COLO668 (cell line): ENCODE measurements around the gene RBM8A.
"Not testable (repeated sequence)": the region's sequence is repeated elsewhere in the genome, so short reads cannot be mapped to it uniquely, and the experiment has no call there.

Experiments
- DNase-seq: peaks from one replicate; lab custom pipeline; 2025; ENCODE audit not compliant: unreplicated experiment; lab: John Stamatoyannopoulos, UW

Gene RBM8A

DNA sequence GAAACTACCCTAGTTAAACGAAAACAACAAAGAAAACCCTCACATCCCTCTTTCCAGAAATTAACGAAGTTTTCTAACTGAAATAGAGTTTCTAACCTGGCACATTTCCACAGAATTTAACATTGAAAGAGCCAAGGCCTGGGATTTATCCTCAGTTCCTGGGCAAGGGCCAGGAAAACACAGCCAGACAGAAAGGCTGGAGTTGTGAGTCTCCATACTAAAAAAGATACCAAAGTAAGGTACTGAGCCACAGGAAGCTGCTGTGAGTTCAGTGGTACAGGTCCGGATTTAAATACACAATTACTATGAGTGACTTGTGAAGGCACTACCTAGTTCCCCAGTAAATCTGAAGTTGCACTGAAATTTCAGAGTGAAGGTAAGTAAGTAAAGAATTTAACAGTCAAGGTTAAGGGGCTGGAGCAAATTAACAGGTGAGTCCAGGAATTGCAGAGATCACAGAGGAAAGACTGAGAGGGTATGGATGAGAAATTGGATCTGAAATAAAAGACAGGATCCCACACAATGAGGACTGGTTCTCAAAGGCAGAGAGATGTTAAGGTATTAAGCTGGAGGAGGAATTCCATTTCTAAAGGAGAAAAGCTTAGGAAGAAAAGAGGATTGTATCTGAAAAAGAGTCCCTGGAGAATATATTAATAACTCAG lies 29.6 kb upstream of the RBM8A start:
- DNase-seq, result no peak

DNA sequence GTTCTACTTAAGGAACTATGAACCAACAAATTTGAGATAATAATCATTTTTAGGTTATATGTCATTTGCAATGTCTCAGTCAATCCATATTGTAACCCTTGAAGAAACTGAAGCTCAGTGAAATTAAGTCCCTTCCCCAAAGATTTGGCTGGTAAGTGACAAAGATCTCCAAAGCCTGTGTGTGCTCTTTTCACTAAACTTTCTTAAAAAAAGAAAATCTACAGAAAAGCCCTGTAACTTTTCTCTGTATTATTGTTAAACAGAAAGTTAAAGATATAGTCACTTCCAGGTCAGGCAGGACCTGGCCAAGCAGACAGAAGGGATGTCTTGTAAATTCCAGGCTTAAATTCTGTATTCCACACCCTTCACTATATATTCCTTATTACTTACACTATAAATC lies 29.1 kb upstream of the RBM8A start:
- no peak for DNase-seq

DNA sequence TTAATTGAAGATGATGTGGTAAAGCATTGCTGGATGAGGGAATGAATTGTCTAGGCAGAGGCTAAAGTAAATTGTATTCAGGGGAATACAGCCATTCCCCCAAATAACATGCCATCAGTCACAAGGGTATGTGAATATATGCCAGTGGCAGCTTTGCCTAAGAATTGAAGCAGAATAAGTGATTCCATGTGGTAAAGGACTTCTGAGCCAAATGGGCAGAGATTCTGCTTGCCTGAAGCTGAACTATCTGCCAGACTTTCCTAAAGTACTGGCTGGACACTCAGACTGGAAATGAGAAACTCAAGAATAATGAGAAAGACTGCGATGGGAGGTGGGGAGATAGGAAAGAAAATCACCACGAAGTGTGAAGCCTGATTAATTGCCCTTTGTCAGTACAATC lies 28.2 kb upstream of the RBM8A start:
- DNase-seq, result no peak

DNA sequence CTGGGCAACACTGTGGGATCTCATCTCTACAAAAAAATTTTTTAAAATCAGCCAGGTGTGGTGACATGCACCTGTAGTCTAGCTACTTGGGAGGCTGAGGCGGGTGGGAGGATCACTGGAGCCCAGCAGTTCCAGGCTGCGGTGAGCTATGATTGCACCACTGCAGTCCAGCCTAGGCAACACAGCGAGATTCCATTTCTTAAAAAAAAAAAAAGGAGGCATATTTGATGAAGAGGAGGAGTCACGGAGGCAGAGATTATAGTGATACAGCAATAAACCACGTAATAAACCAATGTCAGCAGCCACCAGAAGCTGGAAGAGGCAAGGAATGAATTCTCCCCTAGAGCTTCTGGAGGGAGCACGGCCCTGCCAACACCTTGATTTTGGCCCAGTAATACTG lies 26.6 kb upstream of the RBM8A start:
- no peak for DNase-seq

DNA sequence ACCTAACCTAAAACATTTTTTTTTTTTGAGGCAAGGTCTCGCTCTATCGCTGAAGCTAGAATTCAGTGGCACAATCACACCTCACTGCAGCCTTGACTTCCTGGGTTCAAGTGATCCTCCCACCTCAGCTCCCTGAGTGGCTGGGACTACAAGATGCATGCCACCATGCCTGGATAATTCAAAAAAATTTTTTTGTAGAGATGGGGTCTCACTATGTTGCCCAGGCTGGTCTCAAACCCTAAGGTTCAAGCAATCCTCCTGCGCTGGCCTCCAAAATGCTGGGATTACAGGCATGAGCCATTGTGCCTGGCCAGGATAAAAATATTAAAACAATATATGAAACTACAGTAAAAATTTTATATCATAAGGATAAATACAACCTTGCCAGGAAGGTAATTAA lies 25.6 kb upstream of the RBM8A start:
- DNase-seq, result no peak

DNA sequence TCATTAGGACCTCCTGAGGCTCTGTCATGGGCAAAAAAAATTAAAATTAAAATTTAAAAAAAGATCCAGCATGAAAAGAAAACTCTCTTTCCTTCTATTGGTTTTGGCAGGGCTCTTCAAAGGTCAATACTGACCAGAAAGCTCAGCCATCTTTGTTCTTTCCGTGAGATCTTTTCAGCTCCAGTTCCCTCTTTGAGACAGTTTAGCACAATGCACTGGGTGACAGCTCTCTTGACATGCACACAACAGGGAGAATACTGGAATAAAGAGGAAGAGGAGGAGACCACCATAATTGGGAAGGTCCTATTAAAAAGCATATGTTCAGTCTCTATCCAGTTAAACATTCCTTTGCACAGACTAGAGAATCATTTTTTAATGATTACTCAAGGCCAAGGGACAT lies 24.2 kb upstream of the RBM8A start:
- DNase-seq, result no peak

DNA sequence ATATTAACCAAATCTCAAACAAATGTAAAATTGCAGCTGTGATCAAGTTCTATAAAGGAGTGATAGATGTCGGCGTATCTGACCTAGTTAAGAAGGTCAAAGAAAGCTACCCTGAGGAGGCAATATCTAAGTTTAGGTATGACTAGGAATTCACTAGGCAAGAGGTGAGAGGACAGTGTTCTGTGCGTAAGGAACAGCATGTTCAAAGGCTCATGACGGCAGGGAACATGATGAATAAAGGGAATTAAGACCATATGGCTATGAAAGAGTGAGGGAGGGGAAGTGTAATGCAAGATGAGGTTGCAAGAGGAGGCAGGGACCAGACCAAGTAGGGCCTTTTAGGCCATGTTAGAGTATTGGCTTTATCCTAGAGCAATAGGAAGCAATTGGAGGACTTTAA lies 21.9 kb upstream of the RBM8A start:
- no peak for DNase-seq

DNA sequence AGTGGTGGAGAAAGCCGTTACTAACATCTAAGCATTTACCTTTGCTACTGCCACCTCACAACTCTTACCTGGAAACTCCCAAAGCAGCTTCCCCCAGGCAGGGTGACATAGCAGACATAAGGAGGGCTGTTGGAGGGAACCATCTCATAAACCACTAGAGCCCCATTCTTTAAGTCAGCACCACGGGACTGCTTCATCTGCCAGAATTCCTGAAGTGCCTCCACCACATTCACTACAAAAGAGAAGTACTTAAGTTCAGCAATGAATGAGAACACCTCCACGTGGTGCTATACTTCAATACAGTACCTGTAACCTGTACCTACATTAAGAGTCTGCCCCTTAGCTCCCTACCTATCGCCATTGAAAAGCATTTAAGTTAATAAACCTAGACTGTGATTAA lies 20.3 kb upstream of the RBM8A start:
- DNase-seq, result no peak

DNA sequence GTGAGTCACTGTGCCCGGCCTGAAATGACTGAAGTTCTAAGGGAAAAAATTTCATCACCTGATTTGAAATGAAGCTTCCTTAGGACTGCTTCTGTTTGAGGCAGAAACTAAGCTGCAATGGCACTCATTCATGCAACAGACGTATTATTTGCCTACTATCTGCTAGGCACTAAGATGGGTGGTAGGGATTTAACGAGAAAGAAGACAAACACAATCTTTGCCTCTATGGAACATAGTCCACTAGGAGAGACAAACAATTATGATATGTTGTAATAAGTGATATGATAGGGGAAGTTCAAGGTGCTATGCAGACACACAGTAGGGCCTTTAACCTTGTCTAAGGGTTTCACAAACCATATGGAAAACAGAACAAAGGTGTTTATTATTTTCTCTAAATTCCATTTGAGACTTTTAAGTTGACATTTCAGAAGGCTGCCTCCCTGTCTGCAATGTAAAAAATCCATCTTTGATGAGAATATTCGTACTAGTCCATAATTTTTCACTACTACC lies 19.2 kb upstream of the RBM8A start:
- DNase-seq, result no peak

DNA sequence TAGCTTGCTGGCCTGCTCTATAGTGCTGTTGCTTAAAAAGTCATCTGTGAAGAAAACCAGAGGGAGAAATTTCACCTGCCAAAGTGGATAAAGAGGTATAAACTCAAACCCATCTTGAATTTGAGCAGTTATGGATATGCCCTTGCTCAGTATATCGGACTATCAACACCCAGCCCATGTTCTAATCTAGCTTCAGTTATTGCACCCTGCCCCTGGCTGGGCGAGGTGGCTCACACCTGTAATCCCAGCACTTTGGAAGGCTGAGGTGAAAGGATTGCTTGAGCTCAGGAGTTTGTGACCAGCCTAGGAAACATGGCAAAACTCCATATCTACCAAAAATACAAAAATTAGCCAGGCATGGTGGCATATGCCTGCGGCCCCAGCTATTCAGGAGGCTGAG lies 17.2 kb upstream of the RBM8A start:
- no peak for DNase-seq

DNA sequence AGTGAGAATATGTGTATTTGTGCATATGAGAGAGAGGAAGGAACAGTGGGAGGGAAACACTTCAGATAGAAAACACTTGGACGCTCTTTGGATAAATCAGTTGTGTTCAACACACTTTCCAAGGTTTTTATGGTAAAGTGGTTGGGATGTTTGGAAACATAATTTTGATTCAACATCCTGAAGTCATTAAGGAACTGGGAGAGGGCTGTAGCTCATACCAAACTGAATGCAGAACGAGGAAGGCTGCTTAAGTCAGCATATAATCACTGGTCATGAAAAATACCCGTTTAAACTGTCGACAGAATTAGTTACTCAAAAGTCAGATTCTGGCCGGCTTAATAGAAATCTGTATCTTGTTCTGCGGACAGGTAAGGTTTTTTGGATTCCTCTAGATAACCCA lies 15.6 kb upstream of the RBM8A start:
- DNase-seq, result no peak

DNA sequence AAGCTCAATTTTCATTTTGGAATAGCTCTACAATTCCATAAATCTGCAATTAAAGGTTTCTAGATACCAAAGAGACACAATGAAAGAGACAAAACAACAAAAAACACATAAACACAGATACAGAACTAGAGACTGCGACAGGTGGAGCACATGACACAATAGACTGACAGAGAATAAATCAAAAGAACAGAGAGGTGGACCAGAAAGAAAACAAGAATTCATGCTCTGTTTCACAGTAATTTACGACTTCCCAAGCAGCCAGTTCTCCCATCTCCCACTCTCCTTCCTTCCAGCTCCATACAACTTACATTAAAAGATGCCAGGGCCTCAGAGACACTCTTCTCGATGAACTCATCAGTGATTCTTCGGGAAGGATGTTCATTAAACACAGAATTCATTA lies 15.1 kb upstream of the RBM8A start:
- no peak for DNase-seq

DNA sequence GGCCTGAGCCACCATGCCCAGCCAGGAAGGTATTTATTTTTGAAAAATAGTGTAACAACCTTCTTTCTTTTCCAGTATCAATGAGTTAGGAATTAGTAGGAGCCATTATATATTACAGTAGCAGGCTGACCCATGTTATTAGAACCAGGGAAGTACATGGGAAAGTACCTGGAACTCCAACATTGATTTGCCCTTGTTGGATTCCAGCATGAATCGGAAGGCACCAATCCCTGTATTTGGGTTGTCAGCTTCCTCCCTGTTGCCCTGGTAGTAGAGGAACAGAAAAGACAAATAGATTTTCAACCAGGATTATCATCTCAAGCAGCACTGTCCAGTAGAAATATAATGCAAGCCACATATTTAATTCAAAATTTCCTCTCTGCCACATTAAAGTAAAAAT lies 10.2 kb upstream of the RBM8A start:
- DNase-seq, result no peak

DNA sequence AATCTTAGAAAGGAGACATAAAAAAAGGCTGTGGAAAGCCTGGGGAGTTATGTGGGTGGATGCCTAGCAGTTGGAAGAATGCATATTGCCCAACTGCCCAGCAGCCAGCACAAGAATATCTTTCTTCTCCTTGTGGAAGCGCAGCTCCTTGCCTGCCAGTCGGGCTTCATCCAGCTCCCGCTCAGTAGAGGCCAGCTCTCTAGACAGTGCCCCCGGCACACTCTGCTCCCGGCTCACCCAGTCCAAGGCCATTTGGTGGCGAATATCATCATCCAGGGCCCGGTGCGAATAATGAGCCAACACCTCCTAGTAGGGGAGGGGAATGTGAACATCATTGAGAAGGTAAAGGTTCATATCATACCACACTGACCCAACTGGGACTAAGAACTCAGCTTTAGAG lies 9.0 kb upstream of the RBM8A start:
- DNase-seq, result no peak

DNA sequence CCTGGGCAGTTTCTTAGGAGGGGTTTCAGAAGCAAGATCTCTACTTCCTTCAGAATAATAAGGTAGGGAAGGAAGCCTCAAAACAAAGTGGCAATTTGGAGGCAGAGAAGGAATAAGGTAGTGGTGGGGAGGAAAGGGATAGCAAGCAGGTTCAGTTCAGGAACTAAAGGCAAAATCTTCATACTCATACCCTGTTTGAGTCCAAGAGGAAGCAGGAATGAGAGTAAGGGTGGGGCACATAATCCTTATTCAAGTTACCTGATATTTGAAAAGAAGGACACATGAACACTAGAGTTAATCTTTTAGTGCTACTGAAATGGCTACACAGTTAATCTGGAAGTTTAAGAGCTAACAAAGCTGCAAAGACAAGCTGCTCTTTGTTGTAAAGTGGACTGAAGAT lies 8.4 kb upstream of the RBM8A start:
- DNase-seq, result no peak

DNA sequence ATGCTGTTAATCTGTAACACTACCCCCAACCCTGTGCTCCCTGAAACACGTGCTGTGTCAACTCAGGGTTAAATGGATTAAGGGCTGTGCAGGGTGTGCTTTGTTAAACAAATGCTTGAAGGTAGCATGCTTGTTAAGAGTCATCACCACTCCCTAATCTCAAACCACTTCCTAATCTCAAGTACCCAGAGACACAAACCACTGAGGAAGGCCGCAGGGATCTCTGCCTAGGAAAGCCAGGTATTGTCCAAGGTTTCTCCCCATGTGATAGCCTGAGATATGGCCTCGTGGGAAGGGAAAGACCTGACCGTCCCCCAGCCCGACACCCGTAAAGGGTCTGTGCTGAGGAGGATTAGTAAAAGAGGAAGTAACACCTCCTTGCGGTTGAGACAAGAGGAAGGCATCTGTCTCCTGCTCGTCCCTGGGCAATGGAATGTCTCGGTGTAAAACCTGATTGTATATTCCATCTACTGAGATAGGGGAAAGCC lies 5.3 kb upstream of the RBM8A start:
- DNase-seq, result not testable (repeated sequence)

DNA sequence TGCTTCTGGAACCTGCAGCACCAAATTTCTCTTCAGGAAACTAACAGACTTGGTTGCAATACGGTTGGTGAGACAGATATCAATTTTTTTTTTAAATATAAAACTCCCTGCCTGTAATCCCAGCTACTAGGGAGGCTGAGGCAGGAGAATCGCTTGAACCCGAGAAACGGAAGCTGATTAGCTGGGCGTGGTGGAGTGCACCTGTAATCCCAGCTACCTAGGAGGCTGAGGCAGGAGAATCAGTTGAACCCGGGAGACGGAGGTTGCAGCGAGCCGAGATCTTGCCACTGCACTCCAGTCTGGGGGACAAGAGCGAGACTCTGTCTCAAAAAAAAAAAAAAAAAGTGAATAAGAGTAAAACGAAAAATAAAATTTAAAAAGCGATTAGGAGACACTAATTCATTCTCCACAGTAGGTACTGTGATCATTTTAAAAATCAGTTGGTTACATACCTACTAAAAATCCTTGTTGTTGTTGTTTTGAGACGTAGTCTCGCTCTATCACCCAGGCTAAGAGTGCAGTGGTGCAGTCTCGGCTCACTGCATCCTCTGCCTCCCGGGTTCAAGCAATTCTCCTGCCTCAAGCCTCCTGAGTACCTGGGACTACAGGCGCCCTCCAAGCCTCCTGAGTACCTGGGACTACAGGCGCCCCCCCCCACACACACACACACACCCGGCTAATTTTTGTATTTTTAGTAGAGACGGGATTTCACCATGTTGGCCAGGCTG lies 796 bp upstream of the RBM8A start:
- DNase-seq, result peak; percentile 23

DNA sequence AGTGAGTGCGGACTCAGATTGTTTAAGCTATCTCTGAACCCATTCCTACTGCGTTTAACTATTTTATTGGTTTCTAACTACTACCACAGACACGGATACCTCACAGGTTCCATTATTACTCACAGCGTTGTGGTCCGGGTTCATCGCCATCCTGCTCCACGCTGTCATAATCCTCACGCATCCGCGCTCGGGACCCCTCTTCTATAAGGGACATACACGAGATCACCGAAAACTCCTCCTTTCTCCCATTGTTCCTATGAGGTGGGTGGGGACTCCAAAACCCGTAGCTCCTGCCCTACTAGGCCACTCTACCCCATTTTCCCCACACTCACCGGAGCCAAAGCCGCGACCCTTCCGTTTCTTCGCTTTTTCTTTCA lies 610 bp downstream of the RBM8A start:
- no peak for DNase-seq

DNA sequence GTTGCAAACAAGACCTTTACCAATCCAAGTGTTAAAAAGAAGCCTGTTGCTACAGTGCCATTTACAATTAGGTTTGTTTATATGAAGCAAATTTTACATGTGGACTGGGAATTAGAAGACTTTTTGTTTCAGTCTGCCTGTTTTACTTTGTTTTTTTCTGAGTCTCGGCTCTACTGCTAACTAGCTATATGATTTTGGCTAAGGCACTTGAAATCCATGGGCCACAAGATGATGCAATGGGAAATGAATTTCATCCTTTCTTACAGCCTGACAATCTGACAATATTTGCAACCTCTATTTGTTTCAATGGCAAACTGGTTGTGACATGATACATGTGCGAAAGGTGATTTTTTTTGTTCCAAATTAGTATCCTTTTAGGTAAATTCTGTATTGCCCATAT lies 5.0 kb downstream of the RBM8A start:
- DNase-seq, result no peak

DNA sequence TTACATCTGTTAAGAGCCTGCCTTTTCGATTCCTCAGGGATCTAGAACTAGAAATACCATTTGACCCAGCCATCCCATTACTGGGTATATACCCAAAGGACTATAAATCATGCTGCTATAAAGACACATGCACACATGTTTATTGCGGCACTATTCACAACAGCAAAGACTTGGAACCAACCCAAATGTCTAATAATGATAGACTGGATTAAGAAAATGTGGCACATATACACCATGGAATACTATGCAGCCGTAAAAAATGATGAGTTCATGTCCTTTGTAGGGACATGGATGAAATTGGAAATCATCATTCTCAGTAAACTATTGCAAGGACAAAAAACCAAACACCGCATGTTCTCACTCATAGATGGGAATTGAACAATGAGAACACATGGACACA lies 7.0 kb downstream of the RBM8A start:
- DNase-seq, result not testable (repeated sequence)

DNA sequence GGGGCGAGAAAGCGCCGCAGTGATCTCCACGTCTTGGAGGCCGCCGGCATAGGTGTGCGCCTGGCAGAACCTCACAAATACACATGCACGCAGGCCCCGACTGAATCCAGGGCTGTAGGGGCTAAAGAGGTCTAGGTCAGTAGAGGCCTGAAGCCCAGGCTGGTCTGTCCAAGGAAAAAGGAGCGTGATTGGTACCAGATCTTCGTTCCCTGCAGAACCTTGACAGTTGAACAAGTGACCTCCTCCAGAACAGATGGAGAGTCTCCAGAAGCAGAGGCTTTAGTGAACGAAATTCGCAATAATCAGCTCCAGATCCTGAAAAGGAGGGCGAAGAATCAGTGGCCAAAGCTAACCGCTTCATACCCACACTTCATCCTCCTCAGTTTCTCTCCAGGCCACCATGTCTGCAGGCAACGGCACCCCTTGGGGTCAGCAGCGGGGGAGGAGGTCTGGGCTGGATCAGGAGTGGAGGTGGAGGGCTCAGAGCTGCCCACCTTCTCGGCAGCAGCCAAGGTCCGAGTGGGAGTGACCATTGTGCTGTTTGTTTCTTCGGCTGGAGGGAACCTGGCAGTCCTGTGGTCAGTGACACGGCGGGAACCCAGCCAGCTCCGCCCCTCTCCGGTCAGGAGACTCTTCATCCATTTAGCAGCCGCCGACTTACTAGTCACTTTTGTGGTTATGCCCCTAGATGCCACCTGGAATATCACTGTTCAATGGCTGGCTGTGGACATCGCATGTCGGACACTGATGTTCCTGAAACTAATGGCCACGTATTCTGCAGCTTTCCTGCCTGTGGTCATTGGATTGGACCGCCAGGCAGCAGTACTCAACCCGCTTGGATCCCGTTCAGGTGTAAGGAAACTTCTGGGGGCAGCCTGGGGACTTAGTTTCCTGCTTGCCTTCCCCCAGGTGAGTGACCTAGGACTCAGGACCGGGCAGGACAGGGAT lies 8.0 kb downstream of the RBM8A start:
- peak; percentile 59 for DNase-seq
